ENCODE data around the gene SLC7A7. TPM values are rescaled to one million over a fixed set of nuclear protein-coding genes. Genes with fewer than 3 reads are reported as not detected.
A peak's percentile ranks its signal among the peaks of the same experiment; 100 is the strongest.

SLC7A7 gene
- total and polyA plus RNA-seq, 2 of the 13 experiments (the other 11 are each of a cell fraction or from before 2014, with no cell fraction given): 0.13 to 0.63 TPM

DNA sequence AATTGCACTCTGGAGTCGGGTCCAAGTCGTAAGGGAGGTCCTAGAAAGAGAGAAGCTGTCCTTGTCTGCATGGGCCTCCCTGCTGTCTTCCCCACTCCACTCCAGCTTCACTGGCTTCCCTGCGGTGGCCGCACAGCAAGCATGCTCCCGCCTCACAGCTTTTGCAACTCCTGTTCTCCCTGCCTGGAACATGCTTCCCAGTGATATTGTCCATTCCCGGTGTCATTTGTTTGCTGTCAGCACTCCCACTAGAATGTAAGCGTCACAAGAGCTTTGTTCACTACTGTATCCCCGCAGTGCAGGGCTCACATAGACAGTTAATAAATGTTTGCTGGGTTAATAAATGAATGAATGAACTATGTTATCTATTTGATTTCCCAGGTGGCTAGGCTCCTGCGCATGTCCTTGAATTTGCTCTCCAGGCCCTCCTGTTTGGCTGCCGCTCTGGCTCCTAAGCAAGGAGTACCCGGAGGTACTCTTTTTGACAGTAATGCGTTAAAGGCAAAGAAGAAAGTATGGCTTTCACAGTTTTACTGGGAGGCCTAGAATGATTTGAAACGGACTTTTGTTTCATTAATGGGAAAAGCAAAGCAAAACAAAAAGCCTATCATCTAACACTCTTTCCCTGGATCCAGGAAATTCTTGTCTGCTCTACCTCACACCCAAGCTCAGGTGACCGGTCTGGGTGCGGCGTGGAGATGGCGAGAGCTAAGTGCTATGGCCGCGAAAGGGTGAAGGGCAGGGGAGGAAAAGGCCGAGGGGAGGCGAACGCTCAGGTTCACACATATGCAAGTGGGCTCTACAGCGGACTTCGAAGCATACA lies 6.2 kb upstream of the SLC7A7 start (continued):
- TF ChIP-seq, protein P1, sequence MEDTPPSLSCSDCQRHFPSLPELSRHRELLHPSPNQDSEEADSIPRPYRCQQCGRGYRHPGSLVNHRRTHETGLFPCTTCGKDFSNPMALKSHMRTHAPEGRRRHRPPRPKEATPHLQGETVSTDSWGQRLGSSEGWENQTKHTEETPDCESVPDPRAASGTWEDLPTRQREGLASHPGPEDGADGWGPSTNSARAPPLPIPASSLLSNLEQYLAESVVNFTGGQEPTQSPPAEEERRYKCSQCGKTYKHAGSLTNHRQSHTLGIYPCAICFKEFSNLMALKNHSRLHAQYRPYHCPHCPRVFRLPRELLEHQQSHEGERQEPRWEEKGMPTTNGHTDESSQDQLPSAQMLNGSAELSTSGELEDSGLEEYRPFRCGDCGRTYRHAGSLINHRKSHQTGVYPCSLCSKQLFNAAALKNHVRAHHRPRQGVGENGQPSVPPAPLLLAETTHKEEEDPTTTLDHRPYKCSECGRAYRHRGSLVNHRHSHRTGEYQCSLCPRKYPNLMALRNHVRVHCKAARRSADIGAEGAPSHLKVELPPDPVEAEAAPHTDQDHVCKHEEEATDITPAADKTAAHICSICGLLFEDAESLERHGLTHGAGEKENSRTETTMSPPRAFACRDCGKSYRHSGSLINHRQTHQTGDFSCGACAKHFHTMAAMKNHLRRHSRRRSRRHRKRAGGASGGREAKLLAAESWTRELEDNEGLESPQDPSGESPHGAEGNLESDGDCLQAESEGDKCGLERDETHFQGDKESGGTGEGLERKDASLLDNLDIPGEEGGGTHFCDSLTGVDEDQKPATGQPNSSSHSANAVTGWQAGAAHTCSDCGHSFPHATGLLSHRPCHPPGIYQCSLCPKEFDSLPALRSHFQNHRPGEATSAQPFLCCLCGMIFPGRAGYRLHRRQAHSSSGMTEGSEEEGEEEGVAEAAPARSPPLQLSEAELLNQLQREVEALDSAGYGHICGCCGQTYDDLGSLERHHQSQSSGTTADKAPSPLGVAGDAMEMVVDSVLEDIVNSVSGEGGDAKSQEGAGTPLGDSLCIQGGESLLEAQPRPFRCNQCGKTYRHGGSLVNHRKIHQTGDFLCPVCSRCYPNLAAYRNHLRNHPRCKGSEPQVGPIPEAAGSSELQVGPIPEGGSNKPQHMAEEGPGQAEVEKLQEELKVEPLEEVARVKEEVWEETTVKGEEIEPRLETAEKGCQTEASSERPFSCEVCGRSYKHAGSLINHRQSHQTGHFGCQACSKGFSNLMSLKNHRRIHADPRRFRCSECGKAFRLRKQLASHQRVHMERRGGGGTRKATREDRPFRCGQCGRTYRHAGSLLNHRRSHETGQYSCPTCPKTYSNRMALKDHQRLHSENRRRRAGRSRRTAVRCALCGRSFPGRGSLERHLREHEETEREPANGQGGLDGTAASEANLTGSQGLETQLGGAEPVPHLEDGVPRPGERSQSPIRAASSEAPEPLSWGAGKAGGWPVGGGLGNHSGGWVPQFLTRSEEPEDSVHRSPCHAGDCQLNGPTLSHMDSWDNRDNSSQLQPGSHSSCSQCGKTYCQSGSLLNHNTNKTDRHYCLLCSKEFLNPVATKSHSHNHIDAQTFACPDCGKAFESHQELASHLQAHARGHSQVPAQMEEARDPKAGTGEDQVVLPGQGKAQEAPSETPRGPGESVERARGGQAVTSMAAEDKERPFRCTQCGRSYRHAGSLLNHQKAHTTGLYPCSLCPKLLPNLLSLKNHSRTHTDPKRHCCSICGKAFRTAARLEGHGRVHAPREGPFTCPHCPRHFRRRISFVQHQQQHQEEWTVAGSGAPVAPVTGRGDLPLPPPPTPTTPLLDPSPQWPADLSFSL (CRISPR knock-in tag; IDR thresholded peaks at IDR 0.05): no peak
- TF ChIP-seq BORCS8-MEF2B (CRISPR knock-in tag; IDR thresholded peaks at IDR 0.05): no peak
- TF ChIP-seq, protein P2, sequence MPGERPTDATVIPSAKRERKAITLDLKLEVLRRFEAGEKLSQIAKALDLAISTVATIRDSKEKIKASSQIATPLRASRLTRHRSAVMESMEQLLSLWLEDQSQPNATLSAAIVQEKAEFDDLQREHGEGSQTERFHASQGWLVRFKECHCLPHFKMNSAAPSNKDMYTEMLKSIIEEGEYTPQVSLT (CRISPR knock-in tag; IDR thresholded peaks at IDR 0.05; ENCODE audit: borderline replicate concordance, low read depth): no peak
- TF ChIP-seq SMAD3 (CRISPR knock-in tag; IDR thresholded peaks at IDR 0.05): peak; percentile 78; the same call in 1 of the 2 replicates
- TF ChIP-seq NR1H2 (CRISPR knock-in tag; IDR thresholded peaks at IDR 0.05; ENCODE audit: borderline replicate concordance, low read depth): no peak
- no peak for TF ChIP-seq ADNP (CRISPR knock-in tag; IDR thresholded peaks at IDR 0.05)
- no peak for TF ChIP-seq HNRNPL (IDR thresholded peaks at IDR 0.05; ENCODE audit: low read depth, low read length)
- no peak for TF ChIP-seq ELF1 (CRISPR knock-in tag; IDR thresholded peaks at IDR 0.05)
- TF ChIP-seq, protein P3, sequence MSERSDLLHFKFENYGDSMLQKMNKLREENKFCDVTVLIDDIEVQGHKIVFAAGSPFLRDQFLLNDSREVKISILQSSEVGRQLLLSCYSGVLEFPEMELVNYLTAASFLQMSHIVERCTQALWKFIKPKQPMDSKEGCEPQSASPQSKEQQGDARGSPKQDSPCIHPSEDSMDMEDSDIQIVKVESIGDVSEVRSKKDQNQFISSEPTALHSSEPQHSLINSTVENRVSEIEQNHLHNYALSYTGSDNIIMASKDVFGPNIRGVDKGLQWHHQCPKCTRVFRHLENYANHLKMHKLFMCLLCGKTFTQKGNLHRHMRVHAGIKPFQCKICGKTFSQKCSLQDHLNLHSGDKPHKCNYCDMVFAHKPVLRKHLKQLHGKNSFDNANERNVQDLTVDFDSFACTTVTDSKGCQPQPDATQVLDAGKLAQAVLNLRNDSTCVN (CRISPR knock-in tag; IDR thresholded peaks at IDR 0.05; ENCODE audit: borderline replicate concordance): peak; percentile 95
- TF ChIP-seq, protein P4, sequence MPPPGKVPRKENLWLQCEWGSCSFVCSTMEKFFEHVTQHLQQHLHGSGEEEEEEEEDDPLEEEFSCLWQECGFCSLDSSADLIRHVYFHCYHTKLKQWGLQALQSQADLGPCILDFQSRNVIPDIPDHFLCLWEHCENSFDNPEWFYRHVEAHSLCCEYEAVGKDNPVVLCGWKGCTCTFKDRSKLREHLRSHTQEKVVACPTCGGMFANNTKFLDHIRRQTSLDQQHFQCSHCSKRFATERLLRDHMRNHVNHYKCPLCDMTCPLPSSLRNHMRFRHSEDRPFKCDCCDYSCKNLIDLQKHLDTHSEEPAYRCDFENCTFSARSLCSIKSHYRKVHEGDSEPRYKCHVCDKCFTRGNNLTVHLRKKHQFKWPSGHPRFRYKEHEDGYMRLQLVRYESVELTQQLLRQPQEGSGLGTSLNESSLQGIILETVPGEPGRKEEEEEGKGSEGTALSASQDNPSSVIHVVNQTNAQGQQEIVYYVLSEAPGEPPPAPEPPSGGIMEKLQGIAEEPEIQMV (CRISPR knock-in tag; IDR thresholded peaks at IDR 0.05; ENCODE audit: low read depth): peak; percentile 94
- 0 out of 2 replicates have a peak, but pooled peaks have one; percentile 56 for TF ChIP-seq MTF2 (CRISPR knock-in tag; IDR thresholded peaks at IDR 0.05; ENCODE audit: borderline replicate concordance)
- peak; percentile 79; the same call in 1 of the 2 replicates for TF ChIP-seq ZNF430 (CRISPR knock-in tag; IDR thresholded peaks at IDR 0.05)
- TF ChIP-seq KLF13 (CRISPR knock-in tag; IDR thresholded peaks at IDR 0.05): peak; percentile 40; the same call in 1 of the 2 replicates
- TF ChIP-seq, protein P5, sequence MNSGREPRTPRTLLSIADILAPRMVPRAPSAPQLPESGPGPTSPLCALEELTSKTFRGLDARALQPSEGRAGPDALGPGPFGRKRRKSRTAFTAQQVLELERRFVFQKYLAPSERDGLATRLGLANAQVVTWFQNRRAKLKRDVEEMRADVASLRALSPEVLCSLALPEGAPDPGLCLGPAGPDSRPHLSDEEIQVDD (CRISPR knock-in tag; IDR thresholded peaks at IDR 0.05; ENCODE audit: borderline replicate concordance): peak; percentile 97
- TF ChIP-seq HHEX (CRISPR knock-in tag; IDR thresholded peaks at IDR 0.05): no peak
- TF ChIP-seq, protein P6, sequence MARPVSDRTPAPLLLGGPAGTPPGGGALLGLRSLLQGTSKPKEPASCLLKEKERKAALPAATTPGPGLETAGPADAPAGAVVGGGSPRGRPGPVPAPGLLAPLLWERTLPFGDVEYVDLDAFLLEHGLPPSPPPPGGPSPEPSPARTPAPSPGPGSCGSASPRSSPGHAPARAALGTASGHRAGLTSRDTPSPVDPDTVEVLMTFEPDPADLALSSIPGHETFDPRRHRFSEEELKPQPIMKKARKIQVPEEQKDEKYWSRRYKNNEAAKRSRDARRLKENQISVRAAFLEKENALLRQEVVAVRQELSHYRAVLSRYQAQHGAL (CRISPR knock-in tag; IDR thresholded peaks at IDR 0.05; ENCODE audit: not compliant biosample characterization): no peak
- TF ChIP-seq ZIK1 (CRISPR knock-in tag; IDR thresholded peaks at IDR 0.05; ENCODE audit: borderline replicate concordance, low read depth): peak; percentile 96; the same call in 1 of the 2 replicates

Data from HepG2 (cell line).